C4-2B (cell line): Measurements from ENCODE around the gene FKBP8.

Experiments
- H3K27ac ChIP-seq: fragments of 450-650 bp; 2 replicates; pipeline ENCODE4 v1.5.1; 2017
- ZFX ChIP-seq: fragments of 450-650 bp; IDR thresholded peaks from 2 replicates; pipeline ENCODE4 v1.6.1; 2017
- TF ChIP-seq, protein P1 (sequence below): fragments of 450-650 bp; conservative IDR thresholded peaks from 2 replicates; pipeline ENCODE4 v1.5.1; 2017; ENCODE audit warnings: mild to moderate bottlenecking

FKBP8 gene

DNA sequence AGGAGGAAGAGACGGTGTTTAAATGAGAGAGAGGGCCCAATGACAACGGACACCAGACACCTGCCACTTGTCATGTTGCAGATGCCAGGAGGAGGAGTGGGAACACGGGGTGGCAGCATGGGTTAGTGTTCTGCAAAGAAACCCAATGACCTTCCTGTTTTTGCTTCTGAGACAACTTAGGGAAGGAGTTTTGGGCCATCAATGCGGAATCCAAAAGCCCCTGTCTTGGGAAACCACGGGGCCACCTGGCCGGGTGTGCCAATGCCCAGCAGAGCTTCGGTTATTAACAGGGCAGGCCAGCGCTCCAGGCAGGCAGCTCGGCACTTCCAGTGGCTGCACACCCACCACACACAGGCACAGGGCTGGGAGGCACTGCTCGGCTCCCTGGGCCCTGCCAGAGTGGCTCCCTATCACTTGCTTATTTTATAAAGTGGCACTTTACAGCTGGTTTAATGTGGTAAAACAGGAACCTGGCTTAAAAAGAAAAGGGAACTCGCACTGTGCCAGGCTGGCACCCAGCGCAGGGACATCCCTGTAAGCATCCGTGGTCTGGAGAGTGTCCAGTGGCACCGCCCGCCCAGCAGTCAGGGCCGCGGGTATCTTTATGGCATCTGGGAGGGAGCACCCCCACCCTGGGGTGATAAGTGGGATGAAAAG lies 40.6 kb downstream of the FKBP8 start:
- peak overlapping the region; percentile 86 for H3K27ac ChIP-seq
- TF ChIP-seq ZFX, result no peak
- TF ChIP-seq, protein P1, sequence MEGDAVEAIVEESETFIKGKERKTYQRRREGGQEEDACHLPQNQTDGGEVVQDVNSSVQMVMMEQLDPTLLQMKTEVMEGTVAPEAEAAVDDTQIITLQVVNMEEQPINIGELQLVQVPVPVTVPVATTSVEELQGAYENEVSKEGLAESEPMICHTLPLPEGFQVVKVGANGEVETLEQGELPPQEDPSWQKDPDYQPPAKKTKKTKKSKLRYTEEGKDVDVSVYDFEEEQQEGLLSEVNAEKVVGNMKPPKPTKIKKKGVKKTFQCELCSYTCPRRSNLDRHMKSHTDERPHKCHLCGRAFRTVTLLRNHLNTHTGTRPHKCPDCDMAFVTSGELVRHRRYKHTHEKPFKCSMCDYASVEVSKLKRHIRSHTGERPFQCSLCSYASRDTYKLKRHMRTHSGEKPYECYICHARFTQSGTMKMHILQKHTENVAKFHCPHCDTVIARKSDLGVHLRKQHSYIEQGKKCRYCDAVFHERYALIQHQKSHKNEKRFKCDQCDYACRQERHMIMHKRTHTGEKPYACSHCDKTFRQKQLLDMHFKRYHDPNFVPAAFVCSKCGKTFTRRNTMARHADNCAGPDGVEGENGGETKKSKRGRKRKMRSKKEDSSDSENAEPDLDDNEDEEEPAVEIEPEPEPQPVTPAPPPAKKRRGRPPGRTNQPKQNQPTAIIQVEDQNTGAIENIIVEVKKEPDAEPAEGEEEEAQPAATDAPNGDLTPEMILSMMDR, result no peak

DNA sequence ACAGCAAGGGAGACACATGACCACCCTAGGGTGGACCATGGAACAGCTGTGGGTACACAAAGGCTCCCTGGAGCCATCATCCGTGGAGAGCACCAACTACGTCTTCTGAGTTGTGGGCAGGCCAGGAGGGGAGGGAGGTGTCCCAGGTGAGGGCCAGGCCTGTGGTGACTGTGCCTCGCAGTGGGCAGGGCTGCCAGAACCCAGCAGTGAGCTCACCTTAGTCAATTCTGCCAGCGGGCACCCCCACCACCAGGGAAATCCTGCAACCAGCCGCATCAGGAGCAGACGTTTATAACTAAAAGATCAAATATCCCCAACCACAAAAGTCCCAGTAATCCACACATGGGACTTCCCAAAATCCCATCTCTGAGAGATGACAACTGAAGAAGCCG lies 41.1 kb downstream of the FKBP8 start:
- peak overlapping the region; percentile 86 for H3K27ac ChIP-seq
- TF ChIP-seq, protein P1, result no peak
- no peak for TF ChIP-seq ZFX

DNA sequence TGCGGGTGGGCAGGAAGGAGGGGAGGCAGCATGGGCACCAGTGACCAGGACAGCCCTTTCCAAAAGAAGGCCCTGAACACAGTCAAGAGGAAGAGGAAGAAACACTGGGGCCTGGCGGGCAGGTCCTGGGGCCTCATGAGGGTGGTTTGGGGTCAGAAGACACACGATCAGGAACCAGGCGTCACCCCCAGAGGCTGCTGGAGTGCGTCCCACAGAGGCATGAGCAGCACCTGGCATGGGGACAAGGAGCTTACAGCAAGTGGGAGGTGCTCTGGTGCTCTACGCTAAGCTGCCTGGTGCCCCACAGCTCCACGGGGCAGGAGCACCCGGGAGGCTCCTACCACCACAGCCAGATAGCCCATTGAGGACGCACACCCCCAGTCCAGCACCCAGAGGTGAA lies 41.5 kb downstream of the FKBP8 start:
- no peak for TF ChIP-seq ZFX
- TF ChIP-seq, protein P1, result no peak
- peak overlapping the region; percentile 86 for H3K27ac ChIP-seq

DNA sequence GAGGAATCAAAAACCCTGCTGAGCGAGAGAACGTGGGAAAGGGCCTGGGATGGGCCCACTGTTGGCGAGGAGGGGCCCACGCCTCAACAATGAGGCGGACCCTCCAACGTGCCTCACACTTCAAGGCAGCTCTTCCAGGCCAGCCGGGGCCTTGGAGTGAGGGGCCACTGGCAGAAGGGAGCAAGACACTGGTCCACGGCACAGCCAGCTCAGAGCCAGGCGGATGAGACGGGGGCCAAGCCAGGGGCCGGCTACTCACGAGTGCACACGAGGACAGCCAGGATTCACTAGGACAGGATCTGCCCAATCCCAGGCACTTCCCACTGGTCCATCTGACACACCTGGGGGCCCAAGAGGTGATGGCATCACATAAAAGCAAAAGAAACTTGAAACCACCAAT lies 42.0 kb downstream of the FKBP8 start:
- TF ChIP-seq, protein P1, result no peak
- no peak for TF ChIP-seq ZFX
- H3K27ac ChIP-seq, result peak overlapping the region; percentile 86

DNA sequence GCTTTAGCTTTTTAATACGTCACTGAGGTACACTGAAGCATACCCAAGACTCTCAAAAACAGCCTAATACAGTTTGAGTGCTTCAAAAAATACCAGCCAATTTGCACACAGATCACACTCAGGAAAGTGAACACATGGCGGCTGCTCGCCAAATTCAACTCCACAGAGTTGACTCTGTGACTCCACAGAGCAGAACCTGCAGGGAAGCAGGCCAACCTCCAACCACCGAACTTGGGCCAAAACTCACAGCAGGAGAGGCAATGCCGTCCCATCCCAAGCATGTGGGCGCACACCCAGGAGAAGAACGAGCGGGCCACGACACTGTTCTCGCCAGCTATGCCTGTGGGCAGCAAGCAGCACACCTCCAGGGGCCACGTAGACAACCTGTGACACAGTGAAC lies 42.6 kb downstream of the FKBP8 start:
- TF ChIP-seq, protein P1, result no peak
- TF ChIP-seq ZFX, result no peak
- H3K27ac ChIP-seq, result peak overlapping the region; percentile 86

DNA sequence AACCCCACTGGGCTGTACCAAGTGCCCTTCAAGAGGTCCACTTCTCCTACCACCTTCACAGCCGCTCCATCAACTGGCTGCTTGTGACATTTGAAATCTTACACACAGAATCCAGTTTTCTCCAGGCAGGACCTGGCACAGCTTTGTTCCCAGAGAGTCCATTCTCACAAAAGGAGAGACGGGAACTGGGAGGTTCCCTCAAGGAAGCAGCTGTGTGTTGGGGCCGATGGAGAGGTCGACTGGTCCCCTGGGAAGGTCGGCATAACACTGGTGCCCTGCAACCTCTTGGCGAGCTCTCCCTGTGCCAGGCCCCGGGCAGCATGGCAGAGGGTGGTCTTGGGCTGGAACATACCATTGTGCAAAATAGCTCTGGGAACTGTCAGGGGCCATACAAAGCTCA lies 43.0 kb downstream of the FKBP8 start:
- H3K27ac ChIP-seq, result peak overlapping the region; percentile 86
- TF ChIP-seq, protein P1, result no peak
- TF ChIP-seq ZFX, result no peak

DNA sequence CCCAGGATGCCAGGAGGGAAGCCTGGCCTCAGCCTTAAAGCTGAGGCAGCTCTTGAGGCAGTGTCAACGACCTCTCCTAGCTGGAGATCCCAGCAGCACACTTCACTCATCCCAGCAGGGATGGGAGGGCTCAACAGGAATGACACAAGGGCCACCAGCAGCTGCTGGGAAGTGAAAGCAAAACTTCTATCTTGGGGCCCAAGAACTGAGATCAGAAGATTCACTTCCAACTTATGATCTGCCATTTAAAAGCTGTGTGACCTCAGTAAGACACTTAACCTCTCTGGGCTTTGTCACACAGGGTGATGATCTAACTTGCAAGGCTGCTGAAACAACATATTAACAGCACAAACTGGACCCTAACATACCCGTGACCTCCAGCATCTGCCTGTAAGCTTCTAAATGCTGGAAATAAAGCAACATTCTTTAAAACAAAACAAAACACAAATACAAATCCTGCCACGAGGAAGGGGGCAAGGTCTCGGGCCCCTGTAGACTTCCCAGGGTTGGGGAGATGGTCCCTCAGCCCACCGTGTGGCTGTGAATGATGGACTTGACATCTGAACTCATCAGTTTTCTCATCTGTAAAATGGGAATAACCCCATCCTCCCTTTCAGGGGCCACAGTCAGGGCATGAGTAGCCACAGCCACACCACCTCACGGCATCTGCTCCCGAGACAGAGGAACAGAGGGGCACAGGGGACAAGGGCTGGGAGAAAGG lies 44.2 kb downstream of the FKBP8 start:
- TF ChIP-seq, protein P1, result no peak
- H3K27ac ChIP-seq, result no peak overlapping the region; the same call in 1 of the 2 replicates
